DMS53 treated with DMSO at 0.1 percent for 48 hours (cell line): ENCODE data around the gene CAPN10.

ENCODE experiments used
- DNase-seq: peaks from one replicate; lab custom pipeline; 2025; ENCODE audit not compliant: unreplicated experiment; lab: John Stamatoyannopoulos, UW

The CAPN10 gene

DNA sequence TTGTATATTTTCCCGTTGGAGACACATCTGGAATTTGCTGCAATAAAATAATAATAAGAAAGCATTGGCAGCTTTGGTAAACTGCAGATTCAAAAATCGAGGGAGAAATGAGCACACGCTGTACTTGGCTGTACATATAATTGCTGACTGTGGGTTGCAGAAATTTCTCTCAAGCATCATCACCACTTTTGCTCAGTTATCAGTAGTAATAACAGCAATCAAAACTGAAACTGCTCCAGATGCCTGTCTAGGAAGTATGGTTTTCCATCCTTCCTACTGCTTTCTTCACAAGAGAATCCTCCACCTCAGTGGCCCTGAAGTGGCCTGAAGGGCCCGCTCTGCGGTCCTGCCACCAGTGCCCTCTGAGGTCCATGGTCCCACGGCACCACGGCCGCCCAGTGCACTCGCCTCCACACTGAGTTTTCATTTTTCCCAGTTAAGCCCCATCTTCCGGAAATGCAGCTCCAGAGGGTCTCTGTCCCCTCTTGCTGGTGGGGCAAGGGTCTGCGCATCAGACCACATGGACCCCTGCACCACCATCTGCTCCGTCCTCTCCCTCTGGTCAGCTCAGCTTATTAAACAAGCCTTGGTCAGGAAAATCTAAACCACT, 22.5 kb upstream of the CAPN10 start:
- no peak for DNase-seq

DNA sequence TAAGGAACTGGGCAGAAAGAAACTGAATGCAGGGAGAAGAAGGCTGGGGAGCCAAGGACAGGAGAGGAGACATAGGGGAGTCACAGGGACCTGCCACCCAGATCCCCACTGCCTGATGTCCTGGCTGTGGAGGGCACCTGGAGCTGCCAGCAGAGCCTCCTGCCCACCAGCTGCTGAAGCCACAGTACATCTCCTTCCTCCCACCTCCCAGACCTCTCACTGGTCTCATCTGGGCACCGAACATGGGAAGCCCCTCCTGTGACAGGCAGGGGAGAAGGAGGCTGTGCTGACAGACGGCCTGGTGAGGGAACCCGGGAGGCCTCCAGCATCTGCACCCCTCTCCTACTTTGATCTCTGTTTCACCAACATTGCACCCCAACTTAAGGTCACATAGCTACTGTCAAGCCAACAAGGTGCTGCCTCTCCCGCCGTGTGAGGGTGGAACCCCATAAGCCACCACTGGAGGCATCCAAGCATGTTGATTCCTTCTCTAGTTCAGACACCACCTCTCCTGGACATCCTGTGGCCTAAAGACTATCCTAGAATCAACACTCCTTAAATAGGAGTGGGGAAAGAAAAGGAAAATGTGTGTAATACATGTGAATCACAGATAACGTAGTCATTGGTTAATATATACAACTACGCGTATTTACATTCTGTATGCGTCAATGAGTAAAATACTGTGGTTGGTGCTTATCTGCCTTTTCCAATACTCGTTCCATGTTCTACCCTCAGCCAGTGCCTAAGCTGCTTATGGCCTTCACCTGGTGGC, 21.8 kb upstream of the CAPN10 start:
- no peak for DNase-seq

DNA sequence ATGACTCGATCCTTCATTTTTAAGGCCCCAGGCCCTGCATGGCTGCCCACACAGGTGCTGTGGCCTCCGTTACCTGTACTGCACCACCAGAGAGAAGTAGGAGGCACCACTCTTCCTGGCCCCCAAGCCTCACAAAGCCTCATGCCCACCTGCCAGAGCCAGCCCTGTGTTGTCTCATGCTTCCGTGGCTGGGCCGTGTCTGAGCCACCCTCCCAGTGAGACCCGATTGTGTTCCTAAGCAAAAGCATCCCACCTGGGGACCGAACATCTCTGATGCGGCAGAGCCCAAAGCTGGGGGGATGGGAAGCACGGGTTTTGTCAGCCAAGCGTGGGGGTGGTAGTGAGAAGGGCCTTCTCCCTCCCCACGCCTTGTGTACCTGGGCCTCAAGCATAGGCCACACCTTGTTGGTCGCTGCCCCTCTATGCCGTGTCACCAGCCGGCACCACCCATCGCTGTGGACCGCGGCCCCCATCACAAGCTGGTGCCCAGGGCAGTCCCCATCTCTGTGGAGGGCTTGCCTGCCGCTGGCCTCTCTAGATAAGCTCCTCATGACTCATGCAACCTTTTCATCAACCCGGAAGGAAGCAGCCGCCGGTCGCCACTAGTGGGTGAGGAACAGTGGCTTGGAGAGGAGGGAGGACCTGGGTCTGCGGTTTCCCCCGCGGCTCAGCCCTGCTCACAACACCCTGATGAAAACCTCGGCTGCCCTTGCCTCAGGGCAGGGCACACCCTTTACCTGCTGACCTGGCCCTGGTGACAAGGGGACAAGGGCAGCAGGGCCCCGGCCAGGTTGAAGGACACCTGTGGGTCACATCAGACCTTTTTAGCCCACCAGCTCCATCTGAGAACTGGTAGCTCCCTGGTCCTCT, 21.0 kb upstream of the CAPN10 start:
- DNase-seq, result peak; percentile 82

DNA sequence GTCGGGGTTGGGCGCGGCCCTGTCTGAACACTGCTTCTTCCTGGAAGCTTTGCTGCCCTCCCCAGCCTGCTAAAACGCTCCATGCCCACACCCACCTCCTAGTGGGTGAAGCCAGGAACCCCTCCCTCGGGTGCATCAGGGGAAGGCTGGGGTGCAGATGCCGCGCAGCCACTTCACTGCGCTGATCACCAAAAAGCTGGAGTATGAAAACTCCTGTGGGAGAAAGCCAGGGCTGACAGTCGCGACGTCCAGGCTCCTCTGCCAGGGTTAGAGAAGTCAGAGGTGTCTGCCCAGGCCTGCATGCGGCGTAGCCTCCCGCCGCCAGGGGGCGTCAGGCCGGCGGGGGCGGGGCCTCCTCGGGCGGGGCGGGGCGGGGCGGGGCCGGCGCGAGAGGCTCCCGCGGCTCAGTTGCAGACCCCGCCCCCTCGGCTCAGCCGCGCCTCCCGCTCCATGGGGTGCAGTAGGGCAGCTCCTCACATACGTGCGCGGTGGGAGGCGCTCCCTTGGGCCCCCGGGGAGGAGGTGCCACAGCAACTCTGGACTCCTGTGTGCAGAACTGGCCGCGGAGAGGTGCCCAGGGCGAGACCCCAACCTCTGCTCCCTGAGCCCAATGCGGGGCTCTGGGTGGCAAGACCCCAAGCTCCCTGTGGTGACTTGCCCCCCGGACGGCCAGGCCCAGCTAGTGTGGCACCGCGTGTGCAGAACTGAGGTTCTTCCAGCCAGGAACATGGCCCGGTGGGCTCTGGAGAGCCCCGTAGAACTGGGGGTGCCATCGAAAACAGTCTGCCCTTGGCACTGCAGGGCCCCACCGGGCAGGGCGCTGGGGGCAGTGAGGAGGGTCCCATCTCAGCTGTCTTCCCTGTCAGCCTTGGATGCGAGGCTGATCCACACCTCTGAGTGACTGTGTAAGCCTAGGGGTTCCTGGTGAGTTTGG, 20.1 kb upstream of the CAPN10 start:
- peak; percentile 64 for DNase-seq

DNA sequence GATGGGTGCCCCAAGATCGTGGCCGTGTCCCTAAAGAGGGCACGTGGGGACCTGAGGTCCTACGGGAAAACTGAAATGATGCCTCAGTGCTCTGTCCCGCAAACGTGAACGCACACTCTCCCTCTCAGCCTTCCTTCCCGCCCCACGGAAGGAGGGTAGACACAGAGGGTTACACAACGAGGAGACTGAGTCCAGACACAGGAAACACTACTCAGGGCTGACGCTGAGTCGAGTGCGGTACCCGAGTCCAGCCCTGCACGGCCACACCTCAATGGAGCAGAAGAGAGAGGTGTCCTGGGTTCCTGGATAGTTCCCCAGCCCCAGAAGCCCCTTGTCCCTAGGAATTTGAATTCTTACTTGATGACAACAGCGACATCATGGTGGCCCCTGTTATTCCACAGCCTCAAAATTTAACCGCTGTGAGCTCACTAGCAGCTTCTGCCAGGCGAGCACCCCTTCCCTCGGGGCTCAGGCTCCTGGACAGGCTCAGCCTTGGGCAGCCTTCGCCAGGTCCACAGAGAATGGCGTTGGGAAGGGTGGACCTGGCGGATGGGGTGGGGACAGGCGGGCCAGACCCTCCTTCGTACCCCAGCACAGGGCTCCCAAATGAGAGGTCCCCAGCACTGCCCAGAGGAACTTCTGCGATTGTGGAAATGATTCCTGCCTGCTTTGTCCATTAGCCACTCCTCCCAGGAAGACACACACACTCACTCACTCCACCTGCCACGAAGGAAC, 19.2 kb upstream of the CAPN10 start:
- no peak for DNase-seq

DNA sequence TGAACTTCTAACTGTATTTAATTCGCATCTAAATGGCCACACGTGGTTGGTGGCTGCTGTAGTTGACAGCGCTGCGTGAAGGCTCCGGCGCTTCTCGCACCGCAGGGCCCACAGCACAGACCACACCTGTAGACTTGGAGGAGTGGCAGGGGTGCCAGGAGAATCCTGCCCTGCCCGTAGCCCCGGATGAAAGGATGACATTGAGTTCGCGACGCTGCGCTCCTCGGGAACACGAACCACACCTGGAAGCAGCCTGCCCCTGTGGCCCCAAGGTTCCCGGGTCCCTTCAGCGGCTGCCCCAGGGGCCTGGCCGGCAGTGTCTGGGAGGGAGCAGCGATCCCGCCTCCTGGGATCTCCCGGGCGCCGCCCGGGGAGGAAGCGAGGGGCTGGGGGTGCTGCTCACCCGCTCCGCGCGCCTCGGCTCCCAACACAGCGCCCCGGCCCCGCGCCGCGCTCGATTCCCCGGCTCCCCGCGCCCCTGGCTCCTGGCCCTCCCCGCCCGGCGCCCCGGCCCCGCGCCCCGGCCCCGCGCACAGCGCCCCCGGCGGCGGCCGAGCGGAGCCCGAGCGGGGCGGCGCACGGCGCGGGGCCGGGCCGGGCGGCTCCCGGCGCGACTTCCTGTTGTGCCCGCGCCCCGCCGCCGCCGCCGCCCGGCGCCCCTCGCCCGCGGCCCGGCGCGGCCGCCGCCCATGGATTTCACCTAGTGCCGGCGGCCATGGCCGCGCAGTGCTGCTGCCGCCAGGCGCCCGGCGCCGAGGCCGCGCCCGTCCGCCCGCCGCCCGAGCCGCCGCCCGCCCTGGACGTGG, 18.5 kb upstream of the CAPN10 start, which contains the start of gene RNPEPL1:
RNPEPL1 (plus strand) TSS at position 613 of the 806 bp plus-strand sequence; CDS start at position 716, 103 bp downstream.
- peak; percentile 19 for DNase-seq

DNA sequence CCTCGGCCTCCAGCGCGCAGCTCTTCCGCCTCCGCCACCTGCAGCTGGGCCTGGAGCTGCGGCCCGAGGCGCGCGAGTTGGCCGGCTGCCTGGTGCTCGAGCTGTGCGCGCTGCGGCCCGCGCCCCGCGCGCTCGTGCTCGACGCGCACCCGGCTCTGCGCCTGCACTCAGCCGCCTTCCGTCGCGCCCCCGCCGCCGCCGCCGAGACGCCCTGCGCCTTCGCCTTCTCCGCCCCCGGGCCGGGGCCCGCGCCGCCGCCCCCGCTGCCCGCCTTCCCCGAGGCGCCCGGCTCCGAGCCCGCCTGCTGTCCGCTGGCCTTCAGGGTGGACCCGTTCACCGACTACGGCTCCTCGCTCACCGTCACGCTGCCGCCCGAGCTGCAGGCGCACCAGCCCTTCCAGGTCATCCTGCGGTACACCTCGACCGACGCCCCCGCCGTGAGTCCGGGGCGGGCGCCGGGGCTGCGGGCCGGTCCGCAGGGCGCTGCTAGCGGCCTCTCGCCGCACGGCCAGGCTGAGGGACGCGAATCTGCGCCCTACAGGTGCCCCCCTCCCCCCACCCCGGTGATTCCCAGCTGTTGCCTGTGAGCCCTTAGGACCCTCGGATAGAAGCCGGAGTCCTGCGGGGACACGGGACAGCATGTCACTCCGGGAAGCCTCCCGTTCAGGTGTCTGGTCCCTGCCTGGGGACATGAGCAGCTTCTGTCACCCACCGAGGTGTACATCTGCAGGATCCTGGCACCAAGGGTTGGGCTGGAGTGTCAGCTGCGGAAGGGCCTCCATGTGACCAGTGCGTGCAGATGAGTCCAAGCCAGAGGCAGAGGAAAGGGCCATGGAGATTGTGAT, 17.6 kb upstream of the CAPN10 start:
- peak; percentile 13 for DNase-seq

DNA sequence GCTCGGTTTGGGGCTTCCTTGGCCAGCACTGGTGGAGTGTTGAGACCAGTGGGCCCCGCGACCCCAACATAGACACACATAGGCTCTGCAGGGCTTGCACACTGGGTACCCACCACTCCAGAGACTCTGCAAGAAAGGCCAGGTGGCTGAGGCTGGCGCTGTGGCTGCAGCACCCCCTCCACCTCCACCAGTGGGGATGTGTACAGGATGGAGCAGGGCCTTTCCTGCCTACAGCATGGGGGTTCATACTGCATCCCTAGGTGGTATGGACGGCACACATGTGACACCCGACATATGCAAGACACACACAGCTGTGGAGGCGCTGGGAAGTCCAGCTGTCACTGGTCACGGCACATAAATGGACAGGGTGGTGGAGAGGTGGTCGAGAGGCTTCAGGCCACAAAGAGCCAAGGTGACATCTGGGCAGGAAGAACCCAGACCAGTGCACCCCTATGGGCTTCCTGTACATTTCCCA, 17.0 kb upstream of the CAPN10 start:
- DNase-seq, result no peak

DNA sequence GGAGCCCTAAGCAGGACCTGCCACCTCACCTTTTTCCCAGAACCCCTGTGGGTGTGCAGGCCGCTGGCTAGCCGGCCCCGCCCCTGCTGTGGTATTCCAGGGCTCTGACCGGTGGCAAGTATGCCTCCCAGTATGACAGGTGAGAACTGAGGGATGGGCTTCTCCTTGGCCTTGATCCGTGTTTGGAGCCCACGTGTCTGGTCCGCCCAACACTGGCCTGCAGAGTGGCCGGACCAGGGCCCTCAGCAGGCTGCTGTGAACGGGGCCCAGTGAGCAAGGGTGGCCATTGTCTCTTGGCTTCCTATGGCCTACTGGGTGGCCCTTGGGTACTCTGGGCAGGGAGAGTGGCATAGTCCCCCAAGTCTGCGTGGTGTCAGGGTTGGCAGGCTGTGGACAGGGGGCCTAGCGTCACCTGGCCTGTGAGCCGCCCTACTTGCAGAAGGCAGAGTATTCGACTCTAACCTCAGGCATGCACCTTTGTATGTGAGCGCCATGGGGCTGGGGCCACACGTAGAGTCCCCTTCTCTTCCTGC, 16.5 kb upstream of the CAPN10 start:
- DNase-seq, result no peak

DNA sequence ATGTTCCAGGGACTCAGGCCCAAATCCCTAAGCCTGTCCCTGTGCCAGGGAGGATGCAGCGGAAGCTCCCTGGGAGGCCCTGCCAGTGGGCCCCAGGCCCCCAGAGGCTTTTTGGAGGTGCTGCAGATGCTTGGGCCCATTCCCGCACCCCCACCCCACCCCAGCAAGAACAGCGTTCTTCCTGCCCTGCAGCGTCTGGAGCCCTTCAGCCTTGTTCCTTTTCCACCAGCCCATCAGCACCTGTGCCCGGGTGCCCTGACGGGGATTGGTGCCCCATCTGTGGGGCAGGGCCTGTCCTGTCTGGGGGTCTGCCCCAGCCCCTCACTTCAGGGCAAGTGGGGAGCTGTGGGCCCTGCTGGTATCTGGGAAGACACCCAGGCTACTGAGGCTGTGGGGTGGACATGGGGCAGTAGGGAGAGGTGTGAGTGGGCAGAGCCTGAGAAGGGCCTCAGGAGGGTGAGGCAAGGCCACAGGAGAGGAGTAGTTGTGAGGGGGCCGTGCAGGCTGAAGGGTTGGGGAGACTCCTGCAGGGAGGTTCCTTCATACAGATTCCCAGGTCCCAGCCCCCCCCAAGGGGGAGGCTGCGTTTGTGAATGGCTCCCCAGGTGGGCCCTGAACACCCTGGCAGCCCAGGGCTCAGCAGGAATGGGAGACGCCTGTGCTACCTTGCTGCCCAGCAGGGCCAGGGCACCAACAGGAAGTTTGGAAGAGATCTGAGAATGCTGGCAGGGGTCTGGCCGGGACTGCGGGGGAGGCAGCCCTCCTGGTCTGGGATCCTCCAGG, 15.8 kb upstream of the CAPN10 start:
- no peak for DNase-seq

DNA sequence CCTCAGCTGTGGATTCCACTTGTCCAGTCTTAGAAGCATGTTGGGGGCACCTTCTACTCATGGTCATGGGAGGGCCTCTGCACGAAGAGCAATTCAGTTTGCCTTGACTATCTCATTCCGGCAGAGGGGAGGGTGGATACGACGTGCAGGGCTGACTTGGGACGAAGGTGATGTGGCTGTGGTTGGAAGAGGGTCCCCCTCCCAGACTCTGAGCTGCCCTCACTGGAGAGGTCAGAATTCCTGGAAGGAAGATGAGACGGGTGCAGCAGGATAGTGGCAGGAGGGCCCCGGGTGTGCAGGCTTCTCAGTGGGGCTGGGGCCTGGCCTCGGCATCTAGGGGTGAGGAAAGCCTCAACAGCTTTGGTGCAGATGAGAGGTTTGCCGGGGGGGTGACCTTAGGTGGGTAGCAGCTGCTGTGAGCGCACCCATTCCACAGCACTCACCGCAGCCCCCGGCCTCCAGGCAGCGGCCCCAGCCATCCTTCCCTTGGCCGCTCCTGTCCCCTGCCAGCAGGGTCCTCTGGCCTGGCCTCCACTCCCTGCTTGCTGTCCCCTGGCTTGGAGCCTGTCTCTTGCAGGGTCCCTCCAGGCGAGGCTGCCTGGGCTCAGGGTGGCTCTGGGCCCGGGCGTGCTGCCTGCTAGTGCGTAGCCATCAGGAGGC, 15.1 kb upstream of the CAPN10 start:
- no peak for DNase-seq

DNA sequence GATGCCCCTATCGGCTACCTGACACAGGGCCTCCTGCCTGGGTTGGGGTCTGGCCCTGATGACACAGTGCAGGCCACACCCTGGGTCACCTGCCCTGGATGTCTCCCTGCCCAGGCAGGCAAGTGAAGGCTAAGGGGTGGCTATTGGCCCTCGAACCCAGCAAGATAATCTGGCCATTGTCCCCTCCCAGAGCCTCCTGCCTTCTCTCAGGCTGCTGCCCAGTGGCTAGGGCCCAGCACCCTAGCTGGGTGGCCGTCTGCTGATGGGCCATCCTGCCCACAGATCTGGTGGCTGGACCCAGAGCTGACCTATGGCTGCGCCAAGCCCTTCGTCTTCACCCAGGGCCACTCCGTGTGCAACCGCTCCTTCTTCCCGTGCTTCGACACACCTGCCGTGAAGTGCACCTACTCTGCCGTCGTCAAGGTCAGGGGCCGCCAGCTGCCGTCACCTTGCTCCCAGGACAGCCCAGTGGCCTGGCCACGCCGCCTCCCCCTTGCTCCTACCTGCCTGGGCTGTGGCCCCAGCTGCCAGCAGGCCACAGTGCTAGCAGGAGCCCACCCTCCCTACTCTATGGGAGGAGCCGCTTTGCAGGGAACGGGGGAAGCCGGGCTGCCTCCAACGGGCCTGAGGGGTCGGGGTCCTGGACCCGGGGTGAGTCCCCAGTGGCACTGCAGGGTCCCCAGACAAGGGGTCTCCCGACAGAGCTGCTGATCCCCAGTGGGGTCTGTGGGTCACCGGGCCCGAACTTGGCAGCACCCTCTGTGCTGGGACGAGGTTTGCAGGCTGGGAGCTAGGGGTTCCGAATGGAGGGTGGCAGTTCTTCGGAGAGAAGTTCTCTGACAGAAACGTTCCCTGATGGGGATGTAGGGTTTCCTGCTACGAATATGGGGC, 14.1 kb upstream of the CAPN10 start:
- DNase-seq, result no peak

DNA sequence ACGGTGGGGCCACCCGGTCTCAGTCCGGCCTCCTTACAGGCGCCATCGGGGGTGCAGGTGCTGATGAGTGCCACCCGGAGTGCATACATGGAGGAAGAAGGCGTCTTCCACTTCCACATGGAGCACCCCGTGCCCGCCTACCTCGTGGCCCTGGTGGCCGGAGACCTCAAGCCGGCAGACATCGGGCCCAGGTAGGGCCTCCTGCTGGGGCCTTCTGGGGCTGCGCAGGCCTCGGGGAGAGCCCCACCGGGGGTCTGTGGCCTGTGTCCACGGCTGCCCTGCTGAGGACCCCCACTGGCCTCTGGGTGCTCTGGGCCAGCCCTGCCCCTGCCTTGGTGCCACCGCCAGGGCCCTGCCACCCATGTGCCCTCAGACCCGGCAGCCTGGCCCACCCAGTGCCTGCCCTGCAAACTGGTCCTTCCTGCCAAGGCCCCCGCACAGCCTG, 13.4 kb upstream of the CAPN10 start:
- no peak for DNase-seq

DNA sequence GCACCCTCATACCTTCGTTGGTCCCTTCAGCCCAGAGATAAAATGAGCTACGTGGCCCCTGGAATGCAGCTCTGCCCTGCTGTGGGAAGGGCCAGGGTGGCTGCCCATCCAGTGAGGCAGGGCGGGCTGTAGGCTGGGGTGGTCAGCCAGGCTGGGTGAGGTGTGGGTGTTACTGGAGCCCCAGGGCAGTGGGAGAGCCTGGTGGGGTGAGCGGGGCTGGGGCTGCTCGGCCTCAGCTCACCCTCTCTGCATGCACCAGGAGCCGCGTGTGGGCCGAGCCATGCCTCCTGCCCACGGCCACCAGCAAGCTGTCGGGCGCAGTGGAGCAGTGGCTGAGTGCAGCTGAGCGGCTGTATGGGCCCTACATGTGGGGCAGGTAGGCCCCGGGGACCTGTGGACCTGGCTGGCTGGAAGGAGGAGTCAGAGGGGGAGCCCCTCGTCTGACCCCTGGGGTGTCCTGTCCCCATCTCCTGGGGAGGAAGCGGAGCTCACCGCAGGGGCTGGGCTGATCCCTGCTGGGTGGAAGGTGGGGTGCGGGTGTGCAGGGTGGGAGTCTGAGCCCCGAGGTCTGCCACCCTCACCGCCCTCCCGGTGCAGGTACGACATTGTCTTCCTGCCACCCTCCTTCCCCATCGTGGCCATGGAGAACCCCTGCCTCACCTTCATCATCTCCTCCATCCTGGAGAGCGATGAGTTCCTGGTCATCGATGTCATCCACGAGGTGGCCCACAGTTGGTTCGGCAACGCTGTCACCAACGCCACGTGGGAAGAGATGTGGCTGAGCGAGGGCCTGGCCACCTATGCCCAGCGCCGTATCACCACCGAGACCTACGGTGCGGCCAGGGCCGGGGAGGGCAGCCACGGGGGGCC, 12.8 kb upstream of the CAPN10 start:
- no peak for DNase-seq
